Keratinocyte (primary cell): ENCODE data around the gene UBXN7. TPM values are rescaled to one million over a fixed set of nuclear protein-coding genes. Genes with fewer than 3 reads are reported as not detected.

Experiments
- DNase-seq: peaks from one replicate; pipeline ENCODE4 v3.0.0-alpha.2; 2011; ENCODE audit warnings: low read depth, missing footprints, low spot score
- FAIRE-seq: peaks from 2 replicates; lab custom pipeline; 2011; peaks lifted over from hg19 to GRCh38; lab: Jason Lieb, UNC
- H2AFZ ChIP-seq: 2 replicates; pipeline ENCODE4 v1.6.0; 2012; ENCODE audit warnings: low read length, control low read depth, inconsistent platforms; ENCODE audit not compliant: control insufficient read depth
- H3K27ac ChIP-seq: 2 replicates; pipeline ENCODE4 v1.5.1; 2011; ENCODE audit warnings: low read length; ENCODE audit not compliant: control insufficient read depth, insufficient read depth
- H3K27me3 ChIP-seq: 3 replicates; pipeline ENCODE4 v1.6.0; 2011; ENCODE audit warnings: low read length; ENCODE audit not compliant: control insufficient read depth, insufficient read depth; ENCODE audit errors: extremely low read depth
- H3K36me3 ChIP-seq, 2 experiments: 2 replicates in 1 of 2; 3 replicates in 1 of 2; pipeline ENCODE4 v1.5.1; 2011; ENCODE audit warnings: low read length in 2 of 2, mild to moderate bottlenecking in 1 of 2; ENCODE audit not compliant: control insufficient read depth in 2 of 2, insufficient read depth in 2 of 2; ENCODE audit errors: extremely low read depth in 1 of 2
- H3K4me1 ChIP-seq: 3 replicates; pipeline ENCODE4 v1.5.1; 2011; ENCODE audit warnings: low read length; ENCODE audit not compliant: control insufficient read depth, insufficient read depth; ENCODE audit errors: extremely low read depth
- H3K4me2 ChIP-seq: 3 replicates; pipeline ENCODE4 v1.6.0; 2011; ENCODE audit warnings: low read depth, low read length; ENCODE audit not compliant: control insufficient read depth, insufficient read depth; ENCODE audit errors: extremely low read depth
- H3K4me3 ChIP-seq, 3 experiments: fragments of 200-600 bp in 1 of 3; sonication (generic) in 1 of 3; 2 replicates in 2 of 3; 3 replicates in 1 of 3; pipeline ENCODE4 v1.5.1; 2011 to 2016; ENCODE audit warnings: low read length in 3 of 3, mild to moderate bottlenecking in 3 of 3, control low read depth in 2 of 3, inconsistent platforms in 1 of 3, low read depth in 1 of 3, mixed read lengths in 1 of 3, mixed run types in 1 of 3, moderate library complexity in 1 of 3; ENCODE audit not compliant: control insufficient read depth in 2 of 3, insufficient read depth in 2 of 3; ENCODE audit errors: extremely low read depth in 1 of 3
- H3K79me2 ChIP-seq: 2 replicates; pipeline ENCODE4 v1.6.0; 2012; ENCODE audit warnings: low read length; ENCODE audit not compliant: control insufficient read depth, insufficient read depth
- H3K9ac ChIP-seq: 3 replicates; pipeline ENCODE4 v1.6.0; 2011; ENCODE audit warnings: low read length; ENCODE audit not compliant: control insufficient read depth, insufficient read depth; ENCODE audit errors: extremely low read depth
- H3K9me1 ChIP-seq: 3 replicates; pipeline ENCODE4 v1.6.0; 2011; ENCODE audit warnings: low read length; ENCODE audit not compliant: control insufficient read depth, insufficient read depth; ENCODE audit errors: extremely low read depth
- H3K9me3 ChIP-seq: 2 replicates; pipeline ENCODE4 v1.5.1; 2012; ENCODE audit warnings: low read depth, low read length; ENCODE audit not compliant: control insufficient read depth
- H4K20me1 ChIP-seq: 3 replicates; pipeline ENCODE4 v1.6.0; 2011; ENCODE audit warnings: low read length; ENCODE audit not compliant: control insufficient read depth, insufficient read depth; ENCODE audit errors: extremely low read depth
- CTCF ChIP-seq, 3 experiments: IDR thresholded peaks in 1 of 3; conservative IDR thresholded peaks in 1 of 3; optimal IDR thresholded peaks in 1 of 3; 2 replicates in 2 of 3; 3 replicates in 1 of 3; pipeline versions ENCODE3 to v1.5.1; 2011; ENCODE audit warnings: low read length in 3 of 3, mild to moderate bottlenecking in 3 of 3, moderate library complexity in 2 of 3, control low read depth in 1 of 3, inconsistent platforms in 1 of 3; ENCODE audit not compliant: insufficient read depth in 2 of 3; ENCODE audit errors: extremely low read depth in 1 of 3
- EZH2 ChIP-seq: IDR thresholded peaks from one replicate; pipeline ENCODE4 v1.6.1; 2012; ENCODE audit warnings: inconsistent platforms, mild to moderate bottlenecking, low read length, moderate library complexity
- dilution Hi-C: fragments of 300-500 bp; cut with MboI; formaldehyde crosslinking; loops from one replicate; pipeline ENCODE4 v1.7.0; 2020; ENCODE audit warnings: low sequenced_read_pairs; ENCODE audit not compliant: extremely low pct_ligation_motif_present
- polyA plus RNA-seq, 5 experiments: library from polyadenylated mRNA; depleted of rRNA in 3 of 5; stranded (reverse) in 3 of 5; stranded (forward) in 1 of 5; unstranded in 1 of 5; fragments of >200 nt; gene quantifications; 1 replicate in 1 of 5; 2 replicates in 3 of 5; 3 replicates in 1 of 5; pipeline versions ENCODE4 v1.2.1 to v1.2.3, GENCODE V29; 2011 to 2012; ENCODE audit warnings: missing spikeins in 2 of 5, low read depth in 1 of 5, low replicate concordance in 1 of 5

The UBXN7 gene
- polyA plus RNA-seq, 1 donor (not counting 4 experiments of a cell fraction or from before 2014, with no cell fraction given) = 19.7 TPM

GRCh38 chr3:196351541-196351940, 80.7 kb downstream of the UBXN7 start:
- no peaks in the 10 kb centered on the region for H3K79me2 ChIP-seq
- peaks cover 8 to 11% of the 10 kb centered on the region in 2 experiments for H3K36me3 ChIP-seq
- no peak for FAIRE-seq
- no peak overlapping the region for H2AFZ ChIP-seq
- no peak overlapping the region for H3K4me2 ChIP-seq
- no peaks in the 10 kb centered on the region for H3K4me1 ChIP-seq
- no peak for DNase-seq
- TF ChIP-seq EZH2 = no peak
- TF ChIP-seq CTCF (optimal IDR thresholded peaks at IDR 0.05 in 1 of 3, IDR thresholded peaks at IDR 0.05 in 1 of 3, conservative IDR thresholded peaks at IDR 0.05 in 1 of 3; ENCODE audit: extremely low read depth in 1 of 3, insufficient read depth in 2 of 3, low read length in 3 of 3) = no peak
- H4K20me1 ChIP-seq = no peaks in the 10 kb centered on the region
- dilution Hi-C loops = no loop called here
- H3K4me3 ChIP-seq = no peak overlapping the region
- no peaks in the 10 kb centered on the region for H3K27me3 ChIP-seq
- H3K27ac ChIP-seq = no peak overlapping the region
- no peak overlapping the region for H3K9ac ChIP-seq
- no peaks in the 10 kb centered on the region for H3K9me1 ChIP-seq
- H3K9me3 ChIP-seq = no peaks in the 10 kb centered on the region

- Histone ChIP-seq H3K4me3 (no peak overlapping the region), H3K27ac (no peak overlapping the region), H3K9me1 (no peaks in the 10 kb centered on the region), H3K9ac (no peak overlapping the region), H4K20me1 (no peaks in the 10 kb centered on the region), H3K9me3 (no peaks in the 10 kb centered on the region), H3K4me2 (no peak overlapping the region), H3K4me1 (no peaks in the 10 kb centered on the region), H3K79me2 (no peaks in the 10 kb centered on the region), H2AFZ (no peak overlapping the region), H3K36me3 (peaks cover 0 to 2% of the 10 kb centered on the region in 2 experiments), H3K27me3 (no peaks in the 10 kb centered on the region)
- no peak for DNase-seq
- TF ChIP-seq EZH2 (no peak), CTCF (optimal IDR thresholded peaks at IDR 0.05 in 1 of 3, IDR thresholded peaks at IDR 0.05 in 1 of 3, conservative IDR thresholded peaks at IDR 0.05 in 1 of 3; ENCODE audit: extremely low read depth in 1 of 3, insufficient read depth in 2 of 3, low read length in 3 of 3) (no peak)
- dilution Hi-C loops = no loop called here
- FAIRE-seq = no peak
Measured at GRCh38 chr3:196350067-196350466, 82.2 kb downstream of the UBXN7 start.
